Hepatocyte (in vitro differentiated cells): ENCODE results near the gene TBC1D17.

Source experiments
- EZH2 ChIP-seq: fragments of 200-600 bp; sonication (generic); IDR thresholded peaks from 2 replicates; pipeline ENCODE4 v1.6.1; 2016; ENCODE audit warnings: antibody characterized with exemption, mild to moderate bottlenecking, borderline replicate concordance
- EZH2phosphoT487 ChIP-seq: fragments of 200-600 bp; sonication (generic); IDR thresholded peaks from one replicate; pipeline ENCODE4 v1.6.1; 2018; ENCODE audit warnings: antibody characterized with exemption, mild to moderate bottlenecking, low read depth, moderate library complexity; ENCODE audit not compliant: unreplicated experiment, severe bottlenecking
- TF ChIP-seq, protein P1 (sequence below): fragments of 200-600 bp; sonication (generic); IDR thresholded peaks from 2 replicates; pipeline ENCODE4 v1.5.1; 2016; ENCODE audit warnings: antibody characterized with exemption, mild to moderate bottlenecking; ENCODE audit not compliant: poor library complexity

DNA sequence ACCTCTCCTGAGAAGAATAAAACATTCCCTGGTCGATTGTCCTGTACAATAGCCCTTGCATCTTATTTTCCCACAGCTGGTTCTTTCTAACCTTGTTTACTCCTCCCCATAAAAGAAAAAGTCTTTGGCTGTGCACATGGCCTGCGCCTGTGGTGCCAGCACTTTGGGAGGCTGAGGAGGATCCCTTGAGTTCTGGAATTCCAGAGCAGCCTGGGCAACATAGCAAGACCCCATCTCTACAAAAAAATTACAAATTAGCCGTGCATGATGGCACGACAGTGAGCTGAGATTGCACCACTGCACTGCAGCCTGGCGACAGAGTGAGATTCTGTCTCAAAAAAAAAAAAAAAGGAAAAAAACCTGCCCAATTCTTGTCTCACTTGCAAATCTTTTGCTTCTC, 59.0 kb downstream of the TBC1D17 start:
- TF ChIP-seq, protein P1, sequence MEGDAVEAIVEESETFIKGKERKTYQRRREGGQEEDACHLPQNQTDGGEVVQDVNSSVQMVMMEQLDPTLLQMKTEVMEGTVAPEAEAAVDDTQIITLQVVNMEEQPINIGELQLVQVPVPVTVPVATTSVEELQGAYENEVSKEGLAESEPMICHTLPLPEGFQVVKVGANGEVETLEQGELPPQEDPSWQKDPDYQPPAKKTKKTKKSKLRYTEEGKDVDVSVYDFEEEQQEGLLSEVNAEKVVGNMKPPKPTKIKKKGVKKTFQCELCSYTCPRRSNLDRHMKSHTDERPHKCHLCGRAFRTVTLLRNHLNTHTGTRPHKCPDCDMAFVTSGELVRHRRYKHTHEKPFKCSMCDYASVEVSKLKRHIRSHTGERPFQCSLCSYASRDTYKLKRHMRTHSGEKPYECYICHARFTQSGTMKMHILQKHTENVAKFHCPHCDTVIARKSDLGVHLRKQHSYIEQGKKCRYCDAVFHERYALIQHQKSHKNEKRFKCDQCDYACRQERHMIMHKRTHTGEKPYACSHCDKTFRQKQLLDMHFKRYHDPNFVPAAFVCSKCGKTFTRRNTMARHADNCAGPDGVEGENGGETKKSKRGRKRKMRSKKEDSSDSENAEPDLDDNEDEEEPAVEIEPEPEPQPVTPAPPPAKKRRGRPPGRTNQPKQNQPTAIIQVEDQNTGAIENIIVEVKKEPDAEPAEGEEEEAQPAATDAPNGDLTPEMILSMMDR, result no peak
- TF ChIP-seq EZH2, result no peak
- TF ChIP-seq EZH2phosphoT487, result no peak
